ENCODE measurements around the gene PRR5L. TPM values are rescaled to one million over a fixed set of nuclear protein-coding genes. Genes with fewer than 3 reads are reported as not detected.

The PRR5L gene
- total RNA-seq, 4 donors from 2014 or later: 1.1 to 3.4 (median 1.7) TPM

- WGBS, 2 donors: 38 to 52% methylated on average over 1 of the region's 1 CpG
- TF ChIP-seq CTCF (IDR thresholded peaks at IDR 0.05) (no peak), POLR2A (IDR thresholded peaks at IDR 0.05) (no peak)
- intact Hi-C loops (cut with DNase I; ENCODE audit: low total_unique reads): no loop called here
- no peak overlapping the region for H3K4me3 ChIP-seq (ENCODE audit: low read depth, poor library complexity, severe bottlenecking)
- no peak for DNase-seq (ENCODE audit: low spot score in 2 of 2)
Observed at GRCh38 chr11:36280531-36280930, 15.6 kb upstream of the PRR5L start.

- no peak overlapping the region for H3K4me3 ChIP-seq (ENCODE audit: low read depth, poor library complexity, severe bottlenecking)
- TF ChIP-seq POLR2A (IDR thresholded peaks at IDR 0.05): no peak
- TF ChIP-seq CTCF (IDR thresholded peaks at IDR 0.05): no peak
- intact Hi-C loops (cut with DNase I; ENCODE audit: low total_unique reads): no loop called here
- 95 to 96% methylated on average over 4 of the region's 4 CpGs for WGBS, 2 donors
- DNase-seq (ENCODE audit: low spot score in 2 of 2): no peak
Observed at GRCh38 chr11:36281850-36282249, 14.2 kb upstream of the PRR5L start.

GRCh38 chr11:36282926-36283325, 13.2 kb upstream of the PRR5L start:
- intact Hi-C loops (cut with DNase I; ENCODE audit: low total_unique reads): no loop called here
- no peak overlapping the region for H3K4me3 ChIP-seq (ENCODE audit: low read depth, poor library complexity, severe bottlenecking)
- DNase-seq (ENCODE audit: low spot score in 2 of 2): no peak
- TF ChIP-seq POLR2A (IDR thresholded peaks at IDR 0.05) (no peak), CTCF (IDR thresholded peaks at IDR 0.05) (no peak)
- WGBS, 2 donors: 81 to 85% methylated on average over 1 of the region's 1 CpG

- intact Hi-C loops (cut with DNase I; ENCODE audit: low total_unique reads): no loop called here
- TF ChIP-seq CTCF (IDR thresholded peaks at IDR 0.05) (no peak), POLR2A (IDR thresholded peaks at IDR 0.05) (no peak)
- peak overlapping the region; percentile 50 for H3K4me3 ChIP-seq (ENCODE audit: low read depth, poor library complexity, severe bottlenecking)
- DNase-seq (ENCODE audit: low spot score in 2 of 2): no peak
- 36% methylated on average over 31 of the region's 31 CpGs for WGBS, 2 donors
Observed at GRCh38 chr11:36288442-36289225, 7.5 kb upstream of the PRR5L start.

GRCh38 chr11:36289226-36289852, 6.7 kb upstream of the PRR5L start, which contains the start of gene COMMD9:
Gene COMMD9, minus strand, starts transcription at chr11:36289424. Its CDS starts 12 bp downstream, at chr11:36289412.
- intact Hi-C loops (cut with DNase I; ENCODE audit: low total_unique reads): no loop called here
- WGBS, 2 donors: 1 to 2% methylated on average over 30 to 31 of the region's 31 CpGs
- no peak for TF ChIP-seq POLR2A (IDR thresholded peaks at IDR 0.05)
- no peak for TF ChIP-seq CTCF (IDR thresholded peaks at IDR 0.05)
- DNase-seq (ENCODE audit: low spot score in 2 of 2): peak; percentile 95 to 99
- peak within 1 kb of the TSS; percentile 50 for H3K4me3 ChIP-seq (ENCODE audit: low read depth, poor library complexity, severe bottlenecking)
